ENCODE measurements around the gene C15orf62.

C15orf62 gene

DNA sequence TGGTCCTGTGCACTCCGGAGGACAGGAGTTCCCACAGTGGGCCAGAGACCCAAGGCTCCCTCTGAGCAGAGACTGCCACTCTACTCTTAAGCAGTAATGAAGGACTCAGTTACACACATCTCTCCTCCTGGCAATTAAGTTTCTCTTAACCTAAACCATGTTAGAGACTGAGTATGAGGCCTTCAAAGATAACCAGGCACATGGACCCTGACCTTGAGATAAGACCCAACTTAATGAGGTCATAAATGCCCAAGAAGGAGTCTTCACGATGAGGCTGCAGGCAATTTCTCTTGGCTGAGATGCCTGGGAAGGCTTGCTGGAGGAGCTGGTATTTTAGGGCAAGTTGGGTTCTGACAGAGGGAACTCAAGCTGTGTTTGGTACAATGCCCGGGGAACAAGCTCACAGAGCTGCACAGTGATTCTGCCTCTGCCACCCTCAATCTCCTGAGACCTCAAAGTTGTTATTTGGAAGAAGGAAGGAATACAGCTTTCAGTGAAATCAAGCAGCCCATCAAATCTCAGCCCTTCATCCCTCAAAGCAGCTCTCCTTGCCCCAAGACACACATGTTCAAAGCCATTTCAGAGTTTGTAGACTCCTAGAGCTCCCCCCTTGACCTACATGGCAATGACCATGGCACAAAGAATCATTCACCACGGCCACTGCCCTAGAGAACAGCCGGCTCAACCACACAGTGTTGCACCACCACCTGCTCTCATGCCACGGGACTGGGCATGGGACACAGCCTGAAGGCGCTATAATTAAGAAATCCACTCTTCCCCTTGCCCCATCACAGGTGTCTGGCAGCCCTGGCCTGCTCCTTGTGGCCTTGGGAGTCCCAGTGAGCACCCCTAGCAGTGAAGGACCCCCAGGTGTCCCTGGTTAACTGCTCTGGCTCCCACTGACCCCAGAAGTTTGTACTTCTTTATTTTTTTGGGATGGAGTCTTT is 21.8 kb upstream of the C15orf62 start:
- TF ChIP-seq, protein P1, sequence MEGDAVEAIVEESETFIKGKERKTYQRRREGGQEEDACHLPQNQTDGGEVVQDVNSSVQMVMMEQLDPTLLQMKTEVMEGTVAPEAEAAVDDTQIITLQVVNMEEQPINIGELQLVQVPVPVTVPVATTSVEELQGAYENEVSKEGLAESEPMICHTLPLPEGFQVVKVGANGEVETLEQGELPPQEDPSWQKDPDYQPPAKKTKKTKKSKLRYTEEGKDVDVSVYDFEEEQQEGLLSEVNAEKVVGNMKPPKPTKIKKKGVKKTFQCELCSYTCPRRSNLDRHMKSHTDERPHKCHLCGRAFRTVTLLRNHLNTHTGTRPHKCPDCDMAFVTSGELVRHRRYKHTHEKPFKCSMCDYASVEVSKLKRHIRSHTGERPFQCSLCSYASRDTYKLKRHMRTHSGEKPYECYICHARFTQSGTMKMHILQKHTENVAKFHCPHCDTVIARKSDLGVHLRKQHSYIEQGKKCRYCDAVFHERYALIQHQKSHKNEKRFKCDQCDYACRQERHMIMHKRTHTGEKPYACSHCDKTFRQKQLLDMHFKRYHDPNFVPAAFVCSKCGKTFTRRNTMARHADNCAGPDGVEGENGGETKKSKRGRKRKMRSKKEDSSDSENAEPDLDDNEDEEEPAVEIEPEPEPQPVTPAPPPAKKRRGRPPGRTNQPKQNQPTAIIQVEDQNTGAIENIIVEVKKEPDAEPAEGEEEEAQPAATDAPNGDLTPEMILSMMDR (IDR thresholded peaks at IDR 0.05): no peak
- no peak for TF ChIP-seq ZFX (IDR thresholded peaks at IDR 0.05; ENCODE audit: borderline replicate concordance)
- H3K27ac ChIP-seq: peak overlapping the region; percentile 31; the same call in 1 of the 2 replicates

DNA sequence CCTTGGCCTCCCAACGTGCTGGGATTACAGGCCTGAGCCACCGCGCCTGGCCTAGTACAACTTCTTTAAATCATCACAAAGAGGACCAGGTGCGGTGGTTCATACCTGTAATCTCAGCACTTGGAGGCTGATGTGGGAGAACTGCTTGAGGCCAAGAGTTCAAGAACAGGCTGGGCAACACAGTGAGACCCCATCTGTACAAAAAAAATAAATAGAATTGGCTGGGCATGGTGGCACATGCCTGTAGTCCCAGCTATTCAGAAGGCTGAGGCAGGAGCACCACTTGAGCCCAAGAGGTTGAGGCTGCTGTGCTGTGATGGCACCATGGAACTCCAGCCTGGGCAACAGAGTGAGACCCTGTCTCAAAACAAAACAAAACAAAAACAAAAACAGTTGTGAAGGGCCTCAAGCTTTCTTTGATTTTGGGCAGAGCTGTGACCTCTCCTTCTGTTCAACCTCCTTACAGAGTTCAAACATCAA is 20.6 kb upstream of the C15orf62 start:
- TF ChIP-seq ZFX (IDR thresholded peaks at IDR 0.05; ENCODE audit: borderline replicate concordance): no peak
- TF ChIP-seq, protein P1 (IDR thresholded peaks at IDR 0.05): no peak

DNA sequence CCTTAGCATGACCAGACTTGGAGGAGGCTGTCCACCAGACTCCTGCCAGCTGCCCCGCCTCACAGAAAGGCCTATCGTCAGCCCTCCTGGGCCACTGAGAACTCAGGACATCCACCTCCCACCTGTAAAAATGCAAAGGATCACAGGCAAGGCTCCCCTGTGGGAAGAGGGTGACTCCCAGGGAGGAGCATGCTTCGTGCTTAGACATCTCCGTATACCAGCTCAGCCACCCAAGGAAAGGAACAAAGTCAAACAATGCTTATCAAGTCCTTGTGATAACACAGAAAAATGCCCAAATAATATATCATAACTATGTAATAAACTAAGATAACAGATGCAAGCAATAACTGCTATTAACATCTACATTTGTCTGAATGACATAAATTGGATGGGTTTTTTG is 18.9 kb upstream of the C15orf62 start:
- TF ChIP-seq ZFX (IDR thresholded peaks at IDR 0.05; ENCODE audit: borderline replicate concordance): no peak
- TF ChIP-seq, protein P1 (IDR thresholded peaks at IDR 0.05): no peak
- H3K27ac ChIP-seq: no peak overlapping the region

More for the DNA sequence above, 20.6 kb upstream of the C15orf62 start:
- no peak overlapping the region for H3K27ac ChIP-seq

DNA sequence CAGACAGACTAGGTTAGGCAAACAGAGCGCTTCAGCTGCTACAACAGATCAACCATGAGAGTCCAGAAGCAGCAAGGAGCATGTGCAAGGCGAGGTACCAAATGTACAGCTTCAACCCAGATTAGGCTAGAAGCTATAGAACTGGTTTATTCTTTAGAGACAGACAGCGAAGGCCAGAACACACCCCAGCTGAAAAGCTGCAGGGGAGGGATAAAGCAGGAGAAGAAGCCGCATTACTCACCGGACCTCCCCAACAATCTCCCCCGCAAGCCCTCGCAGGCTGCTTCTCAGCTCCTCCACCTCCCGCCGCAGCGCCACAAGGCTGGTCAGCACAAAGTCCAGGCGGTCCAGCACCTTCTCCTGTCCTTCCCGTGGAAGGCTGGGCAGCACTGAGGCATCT is 18.0 kb upstream of the C15orf62 start:
- no peak overlapping the region for H3K27ac ChIP-seq
- no peak for TF ChIP-seq ZFX (IDR thresholded peaks at IDR 0.05; ENCODE audit: borderline replicate concordance)
- TF ChIP-seq, protein P1 (IDR thresholded peaks at IDR 0.05): no peak

DNA sequence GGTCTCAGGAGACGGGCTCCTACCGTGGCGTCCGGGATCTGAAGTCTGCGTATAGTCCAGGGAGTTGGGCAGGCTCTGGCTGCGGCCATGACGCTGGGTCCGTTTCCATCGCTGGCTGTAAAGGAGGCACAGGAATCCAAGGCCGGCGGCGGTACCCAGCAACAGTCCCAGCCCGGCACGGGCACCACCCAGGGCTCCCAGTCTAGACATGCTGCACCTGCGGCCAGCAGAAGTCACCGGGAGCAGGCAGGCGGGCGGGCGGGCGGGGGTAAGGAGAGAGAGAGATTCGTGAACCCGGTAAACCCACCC is 15.3 kb upstream of the C15orf62 start:
- peak overlapping the region; percentile 88 for H3K27ac ChIP-seq

DNA sequence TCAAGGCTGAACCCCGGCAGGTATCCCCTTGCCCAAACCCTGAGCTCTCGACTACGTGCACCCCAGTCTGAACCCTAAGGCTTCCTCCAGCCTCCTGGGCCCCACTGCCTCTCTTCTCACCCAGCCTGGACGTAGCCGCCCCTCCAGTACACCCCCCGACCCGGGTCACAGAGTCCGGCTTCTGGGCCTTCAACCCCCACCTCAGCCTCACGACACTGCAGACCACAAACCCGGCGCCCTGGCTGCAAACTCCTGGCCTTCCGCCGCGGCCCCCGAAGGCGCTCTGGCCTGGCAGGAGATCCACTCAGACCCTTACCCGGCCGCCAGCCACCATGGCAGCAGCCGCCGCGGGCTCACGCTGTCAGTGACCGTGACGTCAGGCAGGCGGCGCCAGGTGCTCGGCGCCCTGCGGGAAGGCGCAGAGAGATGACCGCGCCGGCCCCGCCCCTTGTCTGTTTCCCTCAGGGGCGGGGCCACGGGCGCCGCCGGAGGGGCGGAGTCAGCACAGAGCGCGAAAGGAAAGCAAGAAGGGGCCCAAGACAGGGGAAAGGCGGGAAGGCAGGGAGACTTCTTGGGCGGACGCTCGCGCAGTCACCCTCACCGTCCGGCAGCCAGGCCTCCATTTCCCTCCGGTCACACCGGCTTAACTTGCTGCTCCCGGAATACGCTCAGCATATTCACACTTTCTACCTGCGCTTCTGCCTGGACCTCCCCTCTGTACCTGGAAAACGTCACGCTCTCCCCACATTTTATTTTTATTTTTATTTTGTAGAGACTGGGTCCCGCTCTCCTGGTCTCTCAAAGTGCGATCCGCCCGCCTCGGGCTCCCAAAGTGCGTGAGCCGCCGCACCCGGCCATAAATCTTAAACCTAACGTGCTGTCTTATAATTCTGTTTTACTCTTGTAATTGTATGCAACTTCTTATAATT is 14.6 kb upstream of the C15orf62 start, which contains the start of gene RMDN3:
TSS of gene RMDN3 (minus strand) at position 372 of the 929 bp plus-strand sequence. CDS start 471 bp downstream, outside the sequence.
- no peak for TF ChIP-seq ZFX (IDR thresholded peaks at IDR 0.05; ENCODE audit: borderline replicate concordance)
- TF ChIP-seq, protein P1 (IDR thresholded peaks at IDR 0.05): no peak
- peak within 1 kb of the TSS; percentile 88 for H3K27ac ChIP-seq

More for the DNA sequence above, 15.3 kb upstream of the C15orf62 start:
- TF ChIP-seq ZFX (IDR thresholded peaks at IDR 0.05; ENCODE audit: borderline replicate concordance): no peak
- TF ChIP-seq, protein P1 (IDR thresholded peaks at IDR 0.05): no peak
